SHP77 (cell line): ENCODE results near the gene SLC22A17.
A peak's percentile ranks its signal among the peaks of the same experiment; 100 is the strongest.
"Not testable (repeated sequence)": the region's sequence is repeated elsewhere in the genome, so short reads cannot be mapped to it uniquely, and the experiment has no call there.

Experiments
- DNase-seq, 2 experiments: peaks; one replicate each; lab custom pipeline; 2025; lab: John Stamatoyannopoulos, UW

SLC22A17 gene

GRCh38 chr14:23352506-23353432 lies at the start of gene SLC22A17:
SLC22A17 (minus strand) TSS chr14:23352887.
- DNase-seq: no peak

GRCh38 chr14:23401291-23401690 lies 48.6 kb upstream of the SLC22A17 start:
- no peak for DNase-seq

- DNase-seq: not testable (repeated sequence)
These were observed 47.9 kb upstream of the SLC22A17 start for GRCh38 chr14:23400496-23401149.

GRCh38 chr14:23399591-23399990 lies 46.9 kb upstream of the SLC22A17 start:
- no peak for DNase-seq

- no peak for DNase-seq
These were observed 46.4 kb upstream of the SLC22A17 start for GRCh38 chr14:23399136-23399535.

GRCh38 chr14:23398348-23398747 lies 45.7 kb upstream of the SLC22A17 start:
- peak; percentile 79 to 82 for DNase-seq

GRCh38 chr14:23396781-23397407 lies 44.2 kb upstream of the SLC22A17 start:
- DNase-seq: no peak

- no peak for DNase-seq
These were observed 43.4 kb upstream of the SLC22A17 start for GRCh38 chr14:23396126-23396525.

GRCh38 chr14:23392613-23393012 lies 39.9 kb upstream of the SLC22A17 start:
- DNase-seq: no peak

GRCh38 chr14:23389871-23390270 lies 37.2 kb upstream of the SLC22A17 start:
- not testable (repeated sequence) for DNase-seq

- no peak for DNase-seq
These were observed 36.7 kb upstream of the SLC22A17 start for GRCh38 chr14:23389396-23389795.

- no peak for DNase-seq
These were observed 36.3 kb upstream of the SLC22A17 start for GRCh38 chr14:23388996-23389395.

GRCh38 chr14:23387916-23388882 lies 35.5 kb upstream of the SLC22A17 start:
- no peak for DNase-seq

- no peak for DNase-seq
These were observed 34.3 kb upstream of the SLC22A17 start for GRCh38 chr14:23386999-23387398.

- DNase-seq: not testable (repeated sequence)
These were observed 33.6 kb upstream of the SLC22A17 start for GRCh38 chr14:23386266-23386657.

GRCh38 chr14:23385642-23386265 lies 33.1 kb upstream of the SLC22A17 start:
- no peak for DNase-seq

- no peak for DNase-seq
These were observed 32.6 kb upstream of the SLC22A17 start for GRCh38 chr14:23385244-23385641.

GRCh38 chr14:23384364-23385080 lies 31.8 kb upstream of the SLC22A17 start:
- DNase-seq: no peak

GRCh38 chr14:23382731-23383440 lies 30.2 kb upstream of the SLC22A17 start:
- DNase-seq: no peak

GRCh38 chr14:23382276-23382675 lies 29.6 kb upstream of the SLC22A17 start:
- DNase-seq: no peak
